ENCODE measurements around the gene UBAC1. TPM values are rescaled to one million over a fixed set of nuclear protein-coding genes. Genes with fewer than 3 reads are reported as not detected.

Gene UBAC1
- total RNA-seq, 1 experiment from 2014 or later = 55.4 TPM

DNA sequence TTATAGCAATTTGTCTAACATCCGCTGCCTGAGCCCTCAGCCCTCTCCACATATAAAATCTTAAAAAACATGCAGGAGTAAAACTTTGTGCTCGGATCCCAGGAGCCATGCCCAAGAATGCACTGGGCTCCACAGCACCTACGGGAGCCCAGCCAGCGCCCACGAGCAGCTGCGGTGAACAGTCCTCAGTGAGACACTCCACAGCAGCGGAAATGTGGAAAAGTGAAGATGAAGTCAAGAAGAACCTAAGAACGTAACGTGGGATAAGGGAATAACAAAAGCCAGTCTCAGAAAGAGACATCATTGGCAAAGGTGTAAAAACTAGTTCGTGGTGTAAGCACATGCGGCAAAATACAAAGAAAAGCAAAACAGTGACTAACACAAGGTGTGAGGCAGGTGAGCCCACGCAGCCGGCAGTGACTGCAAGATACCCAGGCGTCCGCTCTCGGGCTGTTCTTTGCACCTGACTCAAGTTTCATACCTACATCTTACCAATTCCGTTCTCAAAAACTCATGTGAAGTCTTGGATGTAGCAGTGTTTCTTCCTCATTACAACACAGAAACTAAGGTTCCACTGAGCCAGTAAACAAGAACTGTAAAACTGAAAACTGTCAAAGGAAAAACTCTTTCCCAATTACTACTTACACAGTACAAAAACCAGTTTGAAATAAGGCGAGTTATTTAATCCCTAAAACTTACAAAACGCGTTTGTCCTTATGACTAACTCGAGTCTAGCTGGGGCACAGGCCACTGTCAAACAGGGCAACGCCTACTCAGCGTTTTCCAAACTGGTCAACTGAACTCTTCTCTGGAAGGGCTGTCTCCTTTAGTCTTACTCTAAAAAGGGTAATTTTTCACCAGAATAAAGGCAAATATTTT, 55.6 kb downstream of the UBAC1 start:
- peak overlapping the region; percentile 76 for H3K4me3 ChIP-seq (ENCODE audit: low read depth, low read length)
- Mint-ChIP-seq H3K27me3 (ENCODE audit: insufficient read depth, unreplicated experiment) (no peaks in the 10 kb centered on the region), H3K36me3 (ENCODE audit: insufficient read depth, unreplicated experiment) (peaks cover 34% of the 10 kb centered on the region), H3K9me3 (ENCODE audit: unreplicated experiment) (peaks cover 3% of the 10 kb centered on the region), H3K4me3 (ENCODE audit: unreplicated experiment) (peak overlapping the region; percentile 75), H3K4me1 (ENCODE audit: low read depth, unreplicated experiment) (peaks cover 20% of the 10 kb centered on the region), H3K27ac (ENCODE audit: unreplicated experiment) (peak overlapping the region; percentile 23)
- CTCF ChIA-PET = no interaction called here
- TF ChIP-seq, protein P1, sequence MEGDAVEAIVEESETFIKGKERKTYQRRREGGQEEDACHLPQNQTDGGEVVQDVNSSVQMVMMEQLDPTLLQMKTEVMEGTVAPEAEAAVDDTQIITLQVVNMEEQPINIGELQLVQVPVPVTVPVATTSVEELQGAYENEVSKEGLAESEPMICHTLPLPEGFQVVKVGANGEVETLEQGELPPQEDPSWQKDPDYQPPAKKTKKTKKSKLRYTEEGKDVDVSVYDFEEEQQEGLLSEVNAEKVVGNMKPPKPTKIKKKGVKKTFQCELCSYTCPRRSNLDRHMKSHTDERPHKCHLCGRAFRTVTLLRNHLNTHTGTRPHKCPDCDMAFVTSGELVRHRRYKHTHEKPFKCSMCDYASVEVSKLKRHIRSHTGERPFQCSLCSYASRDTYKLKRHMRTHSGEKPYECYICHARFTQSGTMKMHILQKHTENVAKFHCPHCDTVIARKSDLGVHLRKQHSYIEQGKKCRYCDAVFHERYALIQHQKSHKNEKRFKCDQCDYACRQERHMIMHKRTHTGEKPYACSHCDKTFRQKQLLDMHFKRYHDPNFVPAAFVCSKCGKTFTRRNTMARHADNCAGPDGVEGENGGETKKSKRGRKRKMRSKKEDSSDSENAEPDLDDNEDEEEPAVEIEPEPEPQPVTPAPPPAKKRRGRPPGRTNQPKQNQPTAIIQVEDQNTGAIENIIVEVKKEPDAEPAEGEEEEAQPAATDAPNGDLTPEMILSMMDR (IDR thresholded peaks at IDR 0.05; ENCODE audit: insufficient read depth in 1 of 2, low read depth in 1 of 2, low read length in 1 of 2, severe bottlenecking in 1 of 2, unreplicated experiment in 1 of 2) = no peak
- intact Hi-C loops (cut with micrococcal nuclease; ENCODE audit: unreplicated experiment) = loop anchor here (5.0 kb wide), 1 partner anchor 43 kb away; no protein-coding TSS in a partner anchor
- H3K9me3 ChIP-seq = no peaks in the 10 kb centered on the region
- POLR2A ChIA-PET = no interaction called here
- H3K27me3 ChIP-seq (replicated peaks; ENCODE audit: control insufficient read depth, insufficient read depth, low read length) = no peaks in the 10 kb centered on the region
- peaks cover 21% of the 10 kb centered on the region; the same call in 1 of the 2 replicates for H3K4me1 ChIP-seq
- no peak for DNase-seq
- TSS peak; percentile 33 for BruUV-seq (replicated peaks)
- peaks cover 1% of the 10 kb centered on the region for H3K36me3 ChIP-seq (ENCODE audit: control insufficient read depth, insufficient read depth, low read length)

GRCh38 chr9:135903786-135904520, 57.2 kb downstream of the UBAC1 start:
- peaks cover 11% of the 10 kb centered on the region for H3K9me3 Mint-ChIP-seq (ENCODE audit: unreplicated experiment)
- no peaks in the 10 kb centered on the region for H3K27me3 Mint-ChIP-seq (ENCODE audit: insufficient read depth, unreplicated experiment)
- Histone ChIP-seq H3K36me3 (ENCODE audit: control insufficient read depth, insufficient read depth, low read length) (peaks cover 1% of the 10 kb centered on the region), H3K27me3 (replicated peaks; ENCODE audit: control insufficient read depth, insufficient read depth, low read length) (no peaks in the 10 kb centered on the region), H3K4me1 (peaks cover 16% of the 10 kb centered on the region; the same call in 1 of the 2 replicates), H3K4me3 (ENCODE audit: low read depth, low read length) (no peak overlapping the region), H3K9me3 (no peaks in the 10 kb centered on the region)
- no TSS peak for BruUV-seq (replicated peaks)
- H3K27ac Mint-ChIP-seq (ENCODE audit: unreplicated experiment) = no peak overlapping the region
- no peak overlapping the region for H3K4me3 Mint-ChIP-seq (ENCODE audit: unreplicated experiment)
- POLR2A ChIA-PET = no interaction called here
- peaks cover 26% of the 10 kb centered on the region for H3K36me3 Mint-ChIP-seq (ENCODE audit: insufficient read depth, unreplicated experiment)
- no peak for DNase-seq
- CTCF ChIA-PET = no interaction called here
- TF ChIP-seq, protein P1 (IDR thresholded peaks at IDR 0.05; ENCODE audit: insufficient read depth in 1 of 2, low read depth in 1 of 2, low read length in 1 of 2, severe bottlenecking in 1 of 2, unreplicated experiment in 1 of 2) = no peak
- peaks cover 20% of the 10 kb centered on the region for H3K4me1 Mint-ChIP-seq (ENCODE audit: low read depth, unreplicated experiment)
- intact Hi-C loops (cut with micrococcal nuclease; ENCODE audit: unreplicated experiment) = no loop called here

- Mint-ChIP-seq H3K4me1 (ENCODE audit: low read depth, unreplicated experiment) (peaks cover 14% of the 10 kb centered on the region), H3K27ac (ENCODE audit: unreplicated experiment) (no peak overlapping the region), H3K4me3 (ENCODE audit: unreplicated experiment) (no peak overlapping the region), H3K27me3 (ENCODE audit: insufficient read depth, unreplicated experiment) (no peaks in the 10 kb centered on the region), H3K9me3 (ENCODE audit: unreplicated experiment) (peaks cover 17% of the 10 kb centered on the region), H3K36me3 (ENCODE audit: insufficient read depth, unreplicated experiment) (peaks cover 26% of the 10 kb centered on the region)
- TF ChIP-seq, protein P1 (IDR thresholded peaks at IDR 0.05; ENCODE audit: insufficient read depth in 1 of 2, low read depth in 1 of 2, low read length in 1 of 2, severe bottlenecking in 1 of 2, unreplicated experiment in 1 of 2) = no peak
- intact Hi-C loops (cut with micrococcal nuclease; ENCODE audit: unreplicated experiment) = no loop called here
- ChIA-PET CTCF (no interaction called here), POLR2A (no interaction called here)
- Histone ChIP-seq H3K36me3 (ENCODE audit: control insufficient read depth, insufficient read depth, low read length) (peaks cover 1% of the 10 kb centered on the region), H3K4me1 (peaks cover 12% of the 10 kb centered on the region; the same call in 1 of the 2 replicates), H3K9me3 (no peaks in the 10 kb centered on the region), H3K4me3 (ENCODE audit: low read depth, low read length) (no peak overlapping the region), H3K27me3 (replicated peaks; ENCODE audit: control insufficient read depth, insufficient read depth, low read length) (no peaks in the 10 kb centered on the region)
- DNase-seq = no peak
- no TSS peak for BruUV-seq (replicated peaks)
Measured at GRCh38 chr9:135903358-135903656, 57.9 kb downstream of the UBAC1 start.

Data from Caco-2 (cell line).